Tracheal epithelial cell (primary cell): Measurements from ENCODE around the gene TRIM60. TPM values are rescaled to one million over a fixed set of nuclear protein-coding genes. Genes with fewer than 3 reads are reported as not detected.

Source experiments
- total RNA-seq: library from RNA; depleted of rRNA; stranded (reverse); fragments of >200 nt; gene quantifications from 2 replicates; pipeline ENCODE4 v1.2.1, GENCODE V29; 2014

The TRIM60 gene
- total RNA-seq: not detected in 2 replicates

GRCh38 chr4:165031436-165032211 lies at the start of gene TRIM60:
Gene TRIM60, plus strand, starts transcription at chr4:165031999. Its CDS starts 8,074 bp downstream, at chr4:165040073.

GRCh38 chr4:165053645-165054044 lies 21.8 kb downstream of the TRIM60 start, which contains the start of gene TRIM75:
Gene TRIM75, plus strand, starts transcription at chr4:165053866. Its CDS starts 5,282 bp downstream, at chr4:165059148.

Other genes starting within 250 kb of the TRIM60 start
- not detected in 2 replicates for gene APELA, start 154.8 kb upstream of the TRIM60 start, total RNA-seq
- under 0.01 and 0.64 TPM in 2 replicates for gene TRIM61, start 54.3 kb upstream of the TRIM60 start, total RNA-seq
- not detected in 2 replicates for gene TRIM75, start 21.9 kb downstream of the TRIM60 start, total RNA-seq
- 13.0 and 21.5 TPM in 2 replicates for gene TMEM192, start 80.9 kb downstream of the TRIM60 start, total RNA-seq
- gene KLHL2, start 175.6 kb downstream of the TRIM60 start, total RNA-seq: 18.8 and 30.9 TPM in 2 replicates